Measurements from ENCODE around the gene SFMBT2.
A peak's percentile ranks its signal among the peaks of the same experiment; 100 is the strongest.

Gene SFMBT2

GRCh38 chr10:7264313-7264756, 146.5 kb downstream of the SFMBT2 start:
- H3K4me3 ChIP-seq (ENCODE audit: low read depth, low read length): no peak overlapping the region
- no peak for DNase-seq (ENCODE audit: low read depth)

GRCh38 chr10:7263616-7264015, 147.2 kb downstream of the SFMBT2 start:
- TF ChIP-seq, protein P1, sequence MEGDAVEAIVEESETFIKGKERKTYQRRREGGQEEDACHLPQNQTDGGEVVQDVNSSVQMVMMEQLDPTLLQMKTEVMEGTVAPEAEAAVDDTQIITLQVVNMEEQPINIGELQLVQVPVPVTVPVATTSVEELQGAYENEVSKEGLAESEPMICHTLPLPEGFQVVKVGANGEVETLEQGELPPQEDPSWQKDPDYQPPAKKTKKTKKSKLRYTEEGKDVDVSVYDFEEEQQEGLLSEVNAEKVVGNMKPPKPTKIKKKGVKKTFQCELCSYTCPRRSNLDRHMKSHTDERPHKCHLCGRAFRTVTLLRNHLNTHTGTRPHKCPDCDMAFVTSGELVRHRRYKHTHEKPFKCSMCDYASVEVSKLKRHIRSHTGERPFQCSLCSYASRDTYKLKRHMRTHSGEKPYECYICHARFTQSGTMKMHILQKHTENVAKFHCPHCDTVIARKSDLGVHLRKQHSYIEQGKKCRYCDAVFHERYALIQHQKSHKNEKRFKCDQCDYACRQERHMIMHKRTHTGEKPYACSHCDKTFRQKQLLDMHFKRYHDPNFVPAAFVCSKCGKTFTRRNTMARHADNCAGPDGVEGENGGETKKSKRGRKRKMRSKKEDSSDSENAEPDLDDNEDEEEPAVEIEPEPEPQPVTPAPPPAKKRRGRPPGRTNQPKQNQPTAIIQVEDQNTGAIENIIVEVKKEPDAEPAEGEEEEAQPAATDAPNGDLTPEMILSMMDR (IDR thresholded peaks at IDR 0.05; ENCODE audit: control insufficient read depth, extremely low read depth, insufficient read depth): no peak
- no peak overlapping the region for H3K4me3 ChIP-seq (ENCODE audit: low read depth, low read length)
- no peak for DNase-seq (ENCODE audit: low read depth)

More at GRCh38 chr10:7264313-7264756, 146.5 kb downstream of the SFMBT2 start:
- TF ChIP-seq, protein P1 (IDR thresholded peaks at IDR 0.05; ENCODE audit: control insufficient read depth, extremely low read depth, insufficient read depth): no peak

- no peak overlapping the region for H3K4me3 ChIP-seq (ENCODE audit: low read depth, low read length)
- TF ChIP-seq, protein P1 (IDR thresholded peaks at IDR 0.05; ENCODE audit: control insufficient read depth, extremely low read depth, insufficient read depth): no peak
- DNase-seq (ENCODE audit: low read depth): no peak
These were observed 149.5 kb downstream of the SFMBT2 start for GRCh38 chr10:7261351-7261750.

GRCh38 chr10:7260912-7261311, 149.9 kb downstream of the SFMBT2 start:
- DNase-seq (ENCODE audit: low read depth): no peak
- TF ChIP-seq, protein P1 (IDR thresholded peaks at IDR 0.05; ENCODE audit: control insufficient read depth, extremely low read depth, insufficient read depth): no peak
- H3K4me3 ChIP-seq (ENCODE audit: low read depth, low read length): no peak overlapping the region

DNA sequence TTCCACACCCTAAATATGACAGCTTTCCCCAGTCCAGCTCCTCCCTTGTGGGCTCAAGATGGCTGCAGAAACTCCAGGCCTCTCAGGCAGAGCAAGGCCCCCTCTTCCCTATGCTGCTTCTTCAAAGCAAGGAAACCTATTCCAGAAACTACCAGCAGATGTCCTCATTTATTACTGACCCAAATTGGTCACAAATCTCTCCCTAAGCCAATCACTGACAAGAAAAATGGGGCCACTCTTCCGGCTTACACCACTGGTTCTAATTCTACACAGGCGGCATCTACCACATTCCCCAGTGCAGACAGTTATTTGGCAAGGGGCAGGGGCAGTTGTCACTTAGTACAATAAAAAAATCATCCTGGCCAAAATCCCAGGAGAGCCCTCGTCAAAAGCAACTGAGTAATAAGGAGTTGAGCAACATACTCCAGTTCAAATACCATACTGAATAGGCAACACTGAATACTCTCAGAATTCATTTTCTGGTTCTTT, 150.4 kb downstream of the SFMBT2 start:
- no peak overlapping the region for H3K4me3 ChIP-seq (ENCODE audit: low read depth, low read length)
- TF ChIP-seq, protein P1 (IDR thresholded peaks at IDR 0.05; ENCODE audit: control insufficient read depth, extremely low read depth, insufficient read depth): peak; percentile 70
- DNase-seq (ENCODE audit: low read depth): peak; percentile 40

GRCh38 chr10:7258948-7259523, 151.8 kb downstream of the SFMBT2 start:
- TF ChIP-seq, protein P1 (IDR thresholded peaks at IDR 0.05; ENCODE audit: control insufficient read depth, extremely low read depth, insufficient read depth): no peak
- no peak for DNase-seq (ENCODE audit: low read depth)

GRCh38 chr10:7255517-7255916, 155.3 kb downstream of the SFMBT2 start:
- no peak for DNase-seq (ENCODE audit: low read depth)
- TF ChIP-seq, protein P1 (IDR thresholded peaks at IDR 0.05; ENCODE audit: control insufficient read depth, extremely low read depth, insufficient read depth): no peak
- H3K4me3 ChIP-seq (ENCODE audit: low read depth, low read length): no peak overlapping the region

More at GRCh38 chr10:7258948-7259523, 151.8 kb downstream of the SFMBT2 start:
- no peak overlapping the region for H3K4me3 ChIP-seq (ENCODE audit: low read depth, low read length)

Measured in LNCaP clone FGC (cell line).